ENCODE results near the gene MAPK1IP1L. TPM values are rescaled to one million over a fixed set of nuclear protein-coding genes. Genes with fewer than 3 reads are reported as not detected.

The MAPK1IP1L gene
- total and polyA plus RNA-seq, 2 of the 4 experiments (the other 2 are of a cell fraction) = 44.8 to 168 TPM

GRCh38 chr14:55099756-55100155 lies 48.3 kb downstream of the MAPK1IP1L start:
- intact Hi-C loops (cut with micrococcal nuclease) (loop anchor here (5.0 kb wide), 1 partner anchor 53 kb away; no protein-coding TSS in a partner anchor), in situ Hi-C loops (cut with MboI; ENCODE audit: low sequenced_read_pairs) (loop anchor here (5.0 kb wide), 1 partner anchor 33 kb away; no protein-coding TSS in a partner anchor), dilution Hi-C loops (cut with HindIII; ENCODE audit: low sequenced_read_pairs, unreplicated experiment) (no loop called here)
- Histone ChIP-seq H3K79me1 (ENCODE audit: low read depth in 1 of 2, low read length in 2 of 2) (peaks cover 2 to 11% of the 10 kb centered on the region in 2 experiments; a peak in 3 of 4 replicates), H3K27ac (ENCODE audit: insufficient read depth, low read length) (no peak overlapping the region), H4K20me1 (ENCODE audit: insufficient read depth, low read length) (no peaks in the 10 kb centered on the region), H4K5ac (ENCODE audit: low read depth, low read length) (no peak overlapping the region; the same call in 1 of the 2 replicates), H3K4ac (ENCODE audit: low read depth, low read length) (peak overlapping the region; percentile 44; the same call in 1 of the 2 replicates), H4K8ac (ENCODE audit: low read depth in 2 of 2, low read length in 2 of 2) (peak overlapping the region in 1 of 2 experiments; percentile 71; a peak in 2 of 4 replicates), H3K9ac (ENCODE audit: low read depth, low read length) (no peak overlapping the region), H2AFZ (replicated peaks; ENCODE audit: low read length, poor library complexity) (no peak overlapping the region), H2AK9ac (replicated peaks; ENCODE audit: low read depth, low read length, poor library complexity) (no peak overlapping the region), H2BK20ac (ENCODE audit: low read depth, low read length) (0 out of 2 replicates have a peak overlapping the region, but pooled peaks have one; percentile 37), H4K91ac (ENCODE audit: insufficient read depth, low read depth, low read length) (no peak overlapping the region), H2BK5ac (ENCODE audit: low read depth, low read length, poor library complexity, severe bottlenecking) (peak overlapping the region; percentile 65), H3K4me2 (ENCODE audit: low read depth, low read length) (peak overlapping the region; percentile 11; the same call in 1 of the 2 replicates), H2BK15ac (ENCODE audit: low read depth, low read length) (0 out of 3 replicates have a peak overlapping the region, but pooled peaks have one; percentile 4), H3K56ac (ENCODE audit: extremely low read depth, insufficient read depth, low read length) (no peak overlapping the region), H3K14ac (replicated peaks; ENCODE audit: low read depth, low read length) (0 out of 2 replicates have a peak overlapping the region, but pooled peaks have one; percentile 50), H3K9me3 (ENCODE audit: control insufficient read depth, insufficient read depth, low read length) (peaks cover 7% of the 10 kb centered on the region), H2BK120ac (ENCODE audit: low read depth, low read length) (peak overlapping the region; percentile 53; the same call in 1 of the 2 replicates), H3K18ac (ENCODE audit: low read depth, low read length) (peak overlapping the region; percentile 51; the same call in 1 of the 2 replicates), H3K23ac (ENCODE audit: low read depth, low read length) (no peak overlapping the region), H3K4me1 (ENCODE audit: control insufficient read depth, insufficient read depth, low read length) (peaks cover 15% of the 10 kb centered on the region), H3K36me3 (ENCODE audit: control insufficient read depth, insufficient read depth, low read length) (no peaks in the 10 kb centered on the region), H2AK5ac (ENCODE audit: low read depth, low read length) (0 out of 2 replicates have a peak overlapping the region, but pooled peaks have one; percentile 48), H3K4me3 (ENCODE audit: insufficient read depth, low read depth, low read length) (no peak overlapping the region), H3K9me1 (ENCODE audit: insufficient read depth, low read length) (peaks cover 12% of the 10 kb centered on the region), H3K27me3 (ENCODE audit: control insufficient read depth, insufficient read depth, low read length) (no peaks in the 10 kb centered on the region)
- ChIA-PET POLR2A (ENCODE audit: unreplicated experiment) (interaction anchor here (0.5 to 0.7 kb wide), 2 partner anchors 30 to 59 kb away, joined by 6 to 12 read pairs; no protein-coding TSS in a partner anchor), CTCF (no interaction called here)
- WGBS, 2 experiments (ENCODE audit: extremely low coverage in 2 of 2, insufficient read length in 1 of 2) = 20% methylated on average over 1 of the region's 2 CpGs; no CpG with 5 or more reads in 1 of the 2 experiments
- DNase-seq = peak; percentile 55
- no TSS peak for BruUV-seq (replicated peaks)
- TF ChIP-seq MXI1 (IDR thresholded peaks at IDR 0.05; ENCODE audit: borderline replicate concordance, low read depth, low read length) (no peak), CHD1 (IDR thresholded peaks at IDR 0.05; ENCODE audit: low read depth, low read length) (no peak), CEBPB (IDR thresholded peaks at IDR 0.05; ENCODE audit: low read depth, low read length) (peak; percentile 81)
- ATAC-seq (ENCODE audit: low read depth) = peak; percentile 15; the same call in 1 of the 2 replicates

All from IMR-90 (cell line).